ENCODE measurements around the gene RCL1. TPM values are rescaled to one million over a fixed set of nuclear protein-coding genes. Genes with fewer than 3 reads are reported as not detected.

RCL1 gene

DNA sequence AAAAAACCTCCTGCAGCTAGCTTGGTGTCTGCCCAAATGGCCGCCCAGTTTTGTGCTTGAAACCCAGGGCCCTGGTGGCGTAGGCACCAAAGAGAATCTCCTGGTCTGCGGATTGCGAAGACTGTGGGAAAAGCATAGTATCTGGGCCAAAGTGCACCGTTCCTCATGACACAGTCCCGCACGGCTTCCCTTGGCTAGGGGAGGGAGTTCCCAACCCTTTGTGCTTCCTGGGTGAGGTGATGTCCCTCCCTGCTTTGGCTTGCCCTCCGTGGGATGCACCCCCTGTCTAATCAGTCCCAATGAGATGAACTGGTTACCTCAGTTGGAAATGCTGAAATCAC is 109.4 kb downstream of the RCL1 start:
- Histone ChIP-seq H3K4me3 (ENCODE audit: low read length in 2 of 2) (no peak overlapping the region), H2BK5ac (ENCODE audit: low read length) (no peak overlapping the region), H2BK15ac (ENCODE audit: low read length) (no peak overlapping the region), H2AFZ (ENCODE audit: low read length) (peak overlapping the region; percentile 59), H3K36me3 (replicated peaks in 1 of 2; ENCODE audit: control insufficient read depth in 2 of 2, insufficient read depth in 2 of 2, low read length in 2 of 2) (no peaks in the 10 kb centered on the region), H3K27me3 (ENCODE audit: control insufficient read depth in 3 of 3, insufficient read depth in 3 of 3, low read depth in 1 of 3, low read length in 3 of 3) (no peaks in the 10 kb centered on the region), H3K4ac (ENCODE audit: low read length) (no peak overlapping the region), H3K27ac (replicated peaks; ENCODE audit: low read length) (no peak overlapping the region), H2BK120ac (ENCODE audit: low read depth, low read length) (no peak overlapping the region), H4K91ac (ENCODE audit: low read depth, low read length, poor library complexity) (no peak overlapping the region), H2AK5ac (ENCODE audit: low read depth, low read length) (no peak overlapping the region), H3K14ac (ENCODE audit: low read length) (no peak overlapping the region), H3K4me1 (ENCODE audit: control insufficient read depth in 2 of 2, insufficient read depth in 1 of 2, low read depth in 1 of 2, low read length in 2 of 2) (peaks cover 0 to 4% of the 10 kb centered on the region in 2 donors), H3K79me1 (ENCODE audit: low read depth, low read length) (no peaks in the 10 kb centered on the region), H3K9me3 (replicated peaks in 1 of 2; ENCODE audit: control insufficient read depth in 2 of 2, insufficient read depth in 1 of 2, low read depth in 1 of 2, low read length in 2 of 2) (no peaks in the 10 kb centered on the region), H3K9ac (ENCODE audit: low read depth, low read length, poor library complexity) (no peak overlapping the region), H3K23ac (ENCODE audit: low read depth, low read length, poor library complexity) (no peak overlapping the region), H2BK12ac (ENCODE audit: low read length) (no peak overlapping the region), H3K4me2 (ENCODE audit: insufficient read depth, low read length, poor library complexity, severe bottlenecking) (no peak overlapping the region), H4K8ac (ENCODE audit: low read depth, low read length) (no peak overlapping the region), H3K18ac (ENCODE audit: low read length) (no peak overlapping the region)
- no peak for DNase-seq (ENCODE audit: low spot score)
- WGBS, 2 donors (ENCODE audit: extremely low coverage in 2 of 2, insufficient read length in 2 of 2, insufficient replicate concordance in 1 of 2) = no CpG with 5 or more reads among the region's 8 CpGs

DNA sequence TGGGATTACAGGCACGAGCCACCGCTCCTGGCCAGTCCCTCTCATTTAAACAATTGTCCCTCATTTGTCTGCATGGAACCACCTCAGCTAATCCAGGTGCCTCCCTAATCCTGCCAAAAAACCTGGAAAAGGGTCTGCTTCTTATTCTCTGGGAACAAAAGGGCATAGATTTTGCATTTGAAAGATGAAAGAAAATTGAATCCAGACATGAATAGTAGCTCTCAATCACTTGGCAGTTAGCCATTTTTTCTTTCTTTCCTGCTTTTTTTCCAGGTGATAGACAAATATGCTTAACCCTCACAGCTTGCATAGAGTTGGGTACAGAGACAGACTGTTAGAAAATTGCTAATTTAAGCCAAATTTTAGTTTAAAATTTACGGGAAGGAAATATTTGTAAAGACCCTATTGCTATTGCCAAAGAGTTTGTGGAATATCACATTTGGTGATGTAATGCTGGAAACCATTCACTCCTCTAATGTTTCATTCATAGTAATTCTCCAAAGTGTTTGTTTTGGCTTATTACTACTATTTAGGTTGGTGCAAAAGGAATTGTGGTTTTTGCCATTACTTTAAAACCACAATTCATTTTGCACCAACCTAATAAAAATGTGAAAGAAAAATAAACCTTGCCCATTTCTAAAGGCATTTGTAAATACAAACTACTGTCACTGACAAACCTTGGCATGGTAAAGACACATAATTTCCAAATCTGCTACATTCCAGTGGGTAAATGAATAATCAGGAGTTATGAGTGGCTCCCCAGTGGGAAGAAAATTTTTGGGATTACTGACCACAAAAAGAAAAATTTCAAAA is 111.8 kb downstream of the RCL1 start:
- H3K9ac ChIP-seq (ENCODE audit: low read depth, low read length, poor library complexity) = no peak overlapping the region
- H2AFZ ChIP-seq (ENCODE audit: low read length) = no peak overlapping the region
- H2BK12ac ChIP-seq (ENCODE audit: low read length) = no peak overlapping the region

DNA sequence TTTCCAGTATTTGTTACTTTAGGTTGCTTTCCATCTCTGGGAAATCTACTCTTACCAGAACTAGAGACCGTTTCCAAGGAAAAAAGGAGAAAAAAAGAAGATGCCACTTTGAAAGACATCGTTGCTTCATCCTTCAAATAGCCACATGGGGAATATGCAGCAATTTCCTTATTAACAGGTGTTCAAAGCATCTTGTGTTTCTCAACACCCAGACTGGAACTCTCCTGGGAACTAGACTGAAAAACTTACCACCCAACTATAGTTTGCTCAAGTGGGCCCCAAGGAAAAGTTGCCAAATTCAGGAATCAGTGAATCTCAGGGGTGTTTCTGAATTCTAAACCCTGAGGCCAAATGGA is 112.4 kb downstream of the RCL1 start:
- Histone ChIP-seq H3K9me3 (replicated peaks in 1 of 2; ENCODE audit: control insufficient read depth in 2 of 2, insufficient read depth in 1 of 2, low read depth in 1 of 2, low read length in 2 of 2) (no peaks in the 10 kb centered on the region), H2BK120ac (ENCODE audit: low read depth, low read length) (no peak overlapping the region), H3K9ac (ENCODE audit: low read depth, low read length, poor library complexity) (no peak overlapping the region), H3K4me3 (ENCODE audit: low read length in 2 of 2) (no peak overlapping the region), H3K79me1 (ENCODE audit: low read depth, low read length) (no peaks in the 10 kb centered on the region), H3K23ac (ENCODE audit: low read depth, low read length, poor library complexity) (no peak overlapping the region), H3K14ac (ENCODE audit: low read length) (no peak overlapping the region), H3K18ac (ENCODE audit: low read length) (no peak overlapping the region), H3K27ac (replicated peaks; ENCODE audit: low read length) (no peak overlapping the region), H2BK5ac (ENCODE audit: low read length) (no peak overlapping the region), H3K4ac (ENCODE audit: low read length) (no peak overlapping the region), H2BK15ac (ENCODE audit: low read length) (no peak overlapping the region), H4K8ac (ENCODE audit: low read depth, low read length) (no peak overlapping the region), H2BK12ac (ENCODE audit: low read length) (no peak overlapping the region), H3K4me2 (ENCODE audit: insufficient read depth, low read length, poor library complexity, severe bottlenecking) (no peak overlapping the region), H3K27me3 (ENCODE audit: control insufficient read depth in 3 of 3, insufficient read depth in 3 of 3, low read depth in 1 of 3, low read length in 3 of 3) (no peaks in the 10 kb centered on the region), H2AK5ac (ENCODE audit: low read depth, low read length) (no peak overlapping the region), H3K4me1 (ENCODE audit: control insufficient read depth in 2 of 2, insufficient read depth in 1 of 2, low read depth in 1 of 2, low read length in 2 of 2) (peaks cover 0 to 4% of the 10 kb centered on the region in 2 donors), H3K36me3 (replicated peaks in 1 of 2; ENCODE audit: control insufficient read depth in 2 of 2, insufficient read depth in 2 of 2, low read length in 2 of 2) (no peaks in the 10 kb centered on the region), H2AFZ (ENCODE audit: low read length) (no peak overlapping the region), H4K91ac (ENCODE audit: low read depth, low read length, poor library complexity) (no peak overlapping the region)
- no CpG with 5 or more reads among the region's 2 CpGs for WGBS, 2 donors (ENCODE audit: extremely low coverage in 2 of 2, insufficient read length in 2 of 2, insufficient replicate concordance in 1 of 2)
- DNase-seq (ENCODE audit: low spot score) = no peak

More for the DNA sequence above, 111.8 kb downstream of the RCL1 start:
- peaks cover 0 to 4% of the 10 kb centered on the region in 2 donors for H3K4me1 ChIP-seq (ENCODE audit: control insufficient read depth in 2 of 2, insufficient read depth in 1 of 2, low read depth in 1 of 2, low read length in 2 of 2)
- no peak overlapping the region for H2BK120ac ChIP-seq (ENCODE audit: low read depth, low read length)
- H2BK15ac ChIP-seq (ENCODE audit: low read length) = no peak overlapping the region
- no peak overlapping the region for H3K4me2 ChIP-seq (ENCODE audit: insufficient read depth, low read length, poor library complexity, severe bottlenecking)
- H3K27ac ChIP-seq (replicated peaks; ENCODE audit: low read length) = no peak overlapping the region
- no peak overlapping the region for H4K91ac ChIP-seq (ENCODE audit: low read depth, low read length, poor library complexity)
- no peaks in the 10 kb centered on the region for H3K36me3 ChIP-seq (replicated peaks in 1 of 2; ENCODE audit: control insufficient read depth in 2 of 2, insufficient read depth in 2 of 2, low read length in 2 of 2)
- no peak overlapping the region for H3K23ac ChIP-seq (ENCODE audit: low read depth, low read length, poor library complexity)
- H3K4me3 ChIP-seq (ENCODE audit: low read length in 2 of 2) = no peak overlapping the region
- H3K18ac ChIP-seq (ENCODE audit: low read length) = no peak overlapping the region
- H2AK5ac ChIP-seq (ENCODE audit: low read depth, low read length) = no peak overlapping the region
- no peak overlapping the region for H3K14ac ChIP-seq (ENCODE audit: low read length)
- no peaks in the 10 kb centered on the region for H3K9me3 ChIP-seq (replicated peaks in 1 of 2; ENCODE audit: control insufficient read depth in 2 of 2, insufficient read depth in 1 of 2, low read depth in 1 of 2, low read length in 2 of 2)
- no peaks in the 10 kb centered on the region for H3K27me3 ChIP-seq (ENCODE audit: control insufficient read depth in 3 of 3, insufficient read depth in 3 of 3, low read depth in 1 of 3, low read length in 3 of 3)
- no CpG with 5 or more reads among the region's 3 CpGs for WGBS, 2 donors (ENCODE audit: extremely low coverage in 2 of 2, insufficient read length in 2 of 2, insufficient replicate concordance in 1 of 2)
- no peak overlapping the region for H2BK5ac ChIP-seq (ENCODE audit: low read length)
- no peak overlapping the region for H3K4ac ChIP-seq (ENCODE audit: low read length)
- DNase-seq (ENCODE audit: low spot score) = no peak
- H3K79me1 ChIP-seq (ENCODE audit: low read depth, low read length) = no peaks in the 10 kb centered on the region
- H4K8ac ChIP-seq (ENCODE audit: low read depth, low read length) = no peak overlapping the region

Small RNAs within 50 kb of the gene (small RNA-seq; reads per million reads assigned to genes)
- gene AL158147.1 (ENCODE audit: insufficient read depth) (not detected), gene MIR101-2 (ENCODE audit: insufficient read depth) (not detected)

Data from neuronal stem cell (in vitro differentiated cells).